CD4-positive, alpha-beta T cell treated with Interleukin-1 beta for 1 hour (primary cell): Measurements from ENCODE around the gene SPIB.
"Not testable (repeated sequence)": the region's sequence is repeated elsewhere in the genome, so short reads cannot be mapped to it uniquely, and the experiment has no call there.

Source experiments
- DNase-seq, 2 donors: peaks; one replicate each; pipeline ENCODE4 v3.0.0-alpha.2; 2020 to 2022

Gene SPIB

DNA sequence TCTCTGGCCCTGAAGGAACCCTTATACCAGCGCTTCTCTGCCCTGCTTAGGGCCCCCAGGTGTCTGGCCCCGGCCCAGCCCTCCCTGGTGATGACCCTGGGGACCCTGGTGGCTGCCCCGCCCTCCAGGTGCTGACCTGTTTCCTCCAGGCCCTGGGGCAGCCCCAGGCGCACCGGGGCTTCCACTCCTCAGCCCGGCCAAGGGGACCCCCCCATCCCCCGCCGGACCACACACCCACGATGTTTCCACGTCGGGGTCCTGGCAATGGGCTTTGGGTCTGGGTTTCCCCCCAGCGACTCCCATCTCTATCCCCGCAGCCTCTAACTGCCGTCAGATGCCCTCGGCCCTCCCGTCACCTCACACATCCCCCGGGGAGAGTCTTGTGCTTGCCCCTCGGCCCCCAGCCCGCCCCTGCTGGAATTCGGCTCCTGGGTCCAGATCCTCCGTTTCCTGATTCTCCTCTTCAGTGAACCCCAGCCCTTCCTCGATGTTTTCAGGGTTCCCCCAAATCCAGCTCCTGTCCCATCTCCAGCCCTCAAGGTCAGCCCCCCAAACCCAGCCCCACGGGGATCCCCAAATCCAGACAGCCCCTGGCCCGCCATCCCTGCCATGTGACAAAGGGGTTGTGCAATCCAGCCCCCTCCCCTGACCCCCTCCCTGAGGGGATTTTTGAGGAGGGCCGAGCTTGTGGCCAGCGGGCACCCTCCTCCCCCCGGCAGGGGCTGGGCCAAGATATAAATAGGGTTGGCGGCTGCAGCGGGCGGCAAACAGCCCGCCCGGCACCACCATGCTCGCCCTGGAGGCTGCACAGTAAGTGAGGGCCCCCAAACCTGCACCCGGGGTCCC, at the start of gene SPIB:
TSS of gene SPIB (plus strand) at position 763 of the 846 bp plus-strand sequence. CDS start at position 788, 25 bp downstream.
- DNase-seq, result peak in 1 of 2 donors; percentile 67

DNA sequence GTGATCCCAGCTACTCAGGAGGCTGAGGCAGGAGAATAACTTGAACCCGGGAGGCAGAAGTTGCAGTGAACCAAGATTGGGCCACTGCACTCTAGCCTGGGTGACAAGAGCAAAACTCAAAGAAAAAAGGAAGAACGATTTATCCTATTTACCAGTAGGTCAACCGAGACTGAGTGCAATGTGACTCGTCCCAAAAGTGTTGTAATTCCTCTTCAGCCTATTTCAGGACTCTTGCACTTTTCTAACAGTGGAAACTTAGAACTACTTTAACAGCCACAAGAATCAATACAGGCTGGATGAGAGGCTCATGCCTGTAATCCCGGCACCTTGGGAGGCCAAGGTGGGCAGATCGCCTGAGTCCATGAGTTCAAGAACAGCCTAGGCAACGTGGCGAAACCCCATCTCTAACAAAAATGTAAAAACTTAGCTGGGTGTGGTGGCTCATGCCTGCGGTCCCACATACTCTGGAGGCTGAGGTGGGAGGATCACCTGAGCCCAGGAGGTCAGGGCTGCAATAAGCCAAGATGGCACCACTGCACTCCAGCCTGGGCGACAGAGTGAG, 46.7 kb upstream of the SPIB start:
- DNase-seq, result no peak

DNA sequence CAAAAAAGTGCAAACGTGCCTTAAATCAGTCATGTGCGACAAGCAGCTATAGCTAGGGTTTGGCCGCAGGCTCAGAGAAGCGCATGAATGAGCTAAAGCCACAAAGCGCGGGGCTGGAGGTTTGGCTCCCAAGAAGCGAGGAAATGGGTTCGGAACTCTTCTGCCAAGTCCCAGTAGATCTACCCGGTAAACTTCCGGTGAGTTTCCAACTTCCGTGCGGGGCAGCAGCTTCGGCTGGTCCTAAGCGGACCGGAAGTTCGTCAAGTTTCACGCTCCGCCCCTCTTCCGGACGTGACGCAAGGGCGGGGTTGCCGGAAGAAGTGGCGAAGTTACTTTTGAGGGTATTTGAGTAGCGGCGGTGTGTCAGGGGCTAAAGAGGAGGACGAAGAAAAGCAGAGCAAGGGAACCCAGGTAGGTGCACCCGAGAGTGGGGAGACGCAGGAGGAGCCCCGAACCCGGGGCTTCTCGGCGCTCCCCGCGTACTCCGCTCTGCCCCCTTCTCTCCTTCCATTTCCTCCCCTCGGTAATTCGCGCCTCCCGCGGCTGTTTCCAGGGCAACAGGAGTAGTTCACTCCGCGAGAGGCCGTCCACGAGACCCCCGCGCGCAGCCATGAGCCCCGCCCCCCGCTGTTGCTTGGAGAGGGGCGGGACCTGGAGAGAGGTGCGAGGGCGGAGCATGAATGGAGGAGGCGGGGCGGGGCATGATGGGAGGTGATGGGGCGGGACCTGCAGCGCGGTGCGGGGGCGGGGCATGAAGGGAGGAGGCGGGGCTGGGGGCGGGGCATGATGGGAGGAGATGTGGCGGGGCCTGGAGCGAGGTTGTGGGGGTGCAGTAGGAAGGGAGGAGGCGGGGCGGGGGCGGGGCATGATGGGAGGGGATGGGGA, 42.3 kb upstream of the SPIB start, which contains the start of gene NR1H2:
TSS of gene NR1H2 (plus strand) at position 292 of the 885 bp plus-strand sequence. CDS start 1,149 bp downstream, outside the sequence.
- DNase-seq, result peak; percentile 97

DNA sequence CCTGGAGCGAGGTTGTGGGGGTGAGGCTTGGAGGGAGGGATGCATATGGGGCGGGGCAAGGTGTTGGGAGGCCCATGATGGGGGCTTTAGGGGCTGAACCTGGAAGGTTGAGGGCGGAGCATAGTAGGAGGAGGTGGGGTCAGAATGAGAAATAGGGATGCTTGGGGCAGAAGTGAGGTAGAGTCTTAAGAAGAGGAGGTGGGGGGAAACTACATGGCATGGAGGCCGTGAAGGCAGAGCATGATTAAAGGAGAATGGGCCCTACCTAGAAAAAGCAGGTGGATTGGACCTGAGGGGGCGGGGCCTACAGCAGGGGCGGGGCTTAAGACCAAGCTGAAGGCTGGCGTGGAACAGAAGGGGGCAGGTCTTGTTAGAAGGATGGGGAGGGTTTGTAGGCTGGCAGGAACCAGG, 41.7 kb upstream of the SPIB start:
- DNase-seq, result peak; percentile 68 to 72

DNA sequence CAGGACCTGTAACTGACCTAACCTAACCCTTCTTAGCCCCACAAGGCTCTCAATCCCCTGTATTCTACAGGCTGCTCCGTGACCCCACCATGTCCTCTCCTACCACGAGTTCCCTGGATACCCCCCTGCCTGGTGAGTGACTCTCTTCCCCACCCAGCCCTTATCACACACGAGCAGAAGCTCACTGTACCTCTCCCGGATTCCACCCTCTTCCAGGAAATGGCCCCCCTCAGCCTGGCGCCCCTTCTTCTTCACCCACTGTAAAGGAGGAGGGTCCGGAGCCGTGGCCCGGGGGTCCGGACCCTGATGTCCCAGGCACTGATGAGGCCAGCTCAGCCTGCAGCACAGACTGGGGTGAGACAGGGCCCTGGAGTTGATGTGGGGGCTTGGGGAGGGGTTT, 41.2 kb upstream of the SPIB start:
- no peak for DNase-seq

DNA sequence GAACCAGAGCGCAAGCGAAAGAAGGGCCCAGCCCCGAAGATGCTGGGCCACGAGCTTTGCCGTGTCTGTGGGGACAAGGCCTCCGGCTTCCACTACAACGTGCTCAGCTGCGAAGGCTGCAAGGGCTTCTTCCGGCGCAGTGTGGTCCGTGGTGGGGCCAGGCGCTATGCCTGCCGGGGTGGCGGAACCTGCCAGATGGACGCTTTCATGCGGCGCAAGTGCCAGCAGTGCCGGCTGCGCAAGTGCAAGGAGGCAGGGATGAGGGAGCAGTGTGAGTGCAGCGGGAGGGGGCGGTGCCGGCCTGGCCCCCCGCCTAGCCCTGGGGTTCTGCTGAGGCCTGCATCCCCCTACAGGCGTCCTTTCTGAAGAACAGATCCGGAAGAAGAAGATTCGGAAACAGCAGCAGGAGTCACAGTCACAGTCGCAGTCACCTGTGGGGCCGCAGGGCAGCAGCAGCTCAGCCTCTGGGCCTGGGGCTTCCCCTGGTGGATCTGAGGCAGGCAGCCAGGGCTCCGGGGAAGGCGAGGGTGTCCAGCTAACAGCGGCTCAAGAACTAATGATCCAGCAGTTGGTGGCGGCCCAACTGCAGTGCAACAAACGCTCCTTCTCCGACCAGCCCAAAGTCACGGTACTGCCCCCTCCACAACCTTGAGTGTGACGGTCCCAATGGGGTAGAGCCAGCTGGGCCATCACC, 40.4 kb upstream of the SPIB start:
- no peak for DNase-seq

DNA sequence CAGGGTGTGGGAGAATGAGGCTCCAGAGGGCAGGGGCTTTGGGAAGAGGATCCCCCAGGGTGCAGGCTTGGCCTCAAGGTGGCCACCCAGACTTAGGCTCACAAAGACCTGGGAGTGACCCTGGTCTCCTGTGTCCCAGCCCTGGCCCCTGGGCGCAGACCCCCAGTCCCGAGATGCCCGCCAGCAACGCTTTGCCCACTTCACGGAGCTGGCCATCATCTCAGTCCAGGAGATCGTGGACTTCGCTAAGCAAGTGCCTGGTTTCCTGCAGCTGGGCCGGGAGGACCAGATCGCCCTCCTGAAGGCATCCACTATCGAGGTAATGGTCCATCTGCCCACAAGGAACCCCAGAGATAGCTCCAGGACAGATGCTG, 39.9 kb upstream of the SPIB start:
- no peak for DNase-seq

DNA sequence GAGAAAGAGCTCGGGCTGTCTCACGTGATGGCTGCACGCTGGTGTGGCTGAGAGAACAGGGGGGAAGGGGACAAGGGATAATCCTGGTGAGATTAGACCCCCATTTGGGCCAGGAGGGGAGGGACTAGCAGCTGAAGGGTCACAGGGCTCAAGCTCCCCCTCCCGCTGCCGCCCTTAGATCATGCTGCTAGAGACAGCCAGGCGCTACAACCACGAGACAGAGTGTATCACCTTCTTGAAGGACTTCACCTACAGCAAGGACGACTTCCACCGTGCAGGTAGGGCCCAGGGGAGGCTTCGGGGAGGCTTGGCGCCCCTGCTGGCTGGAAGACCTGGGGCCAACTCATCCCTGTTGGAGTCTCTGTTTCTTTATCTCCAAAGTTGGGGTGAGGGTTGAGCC, 39.1 kb upstream of the SPIB start:
- no peak for DNase-seq

DNA sequence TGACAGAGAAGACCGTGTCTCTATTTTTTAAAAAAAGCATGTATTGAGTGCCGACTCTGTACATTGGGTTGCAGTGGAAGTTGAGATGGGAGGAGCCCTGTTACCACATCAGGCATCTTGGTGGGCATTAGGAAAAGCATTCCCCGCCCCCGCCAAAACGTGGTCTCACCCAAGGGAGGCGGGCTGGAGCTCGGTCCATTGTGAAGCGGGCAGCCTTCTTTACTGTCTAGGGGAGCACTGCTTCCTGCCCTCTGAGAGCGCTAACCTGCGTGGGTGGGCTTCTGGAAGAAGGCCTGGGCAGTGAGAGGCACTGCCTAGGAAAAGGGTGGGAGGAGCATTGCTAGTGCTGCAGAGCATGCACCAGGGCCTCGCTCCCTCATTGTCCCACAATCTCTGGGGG, 38.6 kb upstream of the SPIB start:
- no peak for DNase-seq

DNA sequence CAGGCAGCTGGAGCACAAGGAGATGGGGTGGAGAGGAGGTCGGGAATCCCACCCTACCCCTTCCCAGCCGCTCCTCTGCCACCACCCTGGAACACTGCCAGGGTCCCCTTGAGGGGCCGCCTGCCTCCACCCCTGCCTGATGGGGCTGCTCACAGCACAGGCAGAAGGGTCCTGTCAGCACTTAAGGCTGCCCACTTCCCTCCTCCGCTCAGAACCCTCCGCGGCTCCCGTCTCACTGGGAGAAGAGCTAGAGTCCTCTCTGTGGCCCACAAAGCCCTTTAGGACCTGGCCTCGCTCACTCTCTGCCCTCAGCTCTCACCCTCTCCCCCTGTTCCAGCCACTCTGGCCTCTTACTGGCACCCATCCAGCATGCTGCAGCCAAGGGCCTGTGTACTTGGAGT, 38.0 kb upstream of the SPIB start:
- no peak for DNase-seq

DNA sequence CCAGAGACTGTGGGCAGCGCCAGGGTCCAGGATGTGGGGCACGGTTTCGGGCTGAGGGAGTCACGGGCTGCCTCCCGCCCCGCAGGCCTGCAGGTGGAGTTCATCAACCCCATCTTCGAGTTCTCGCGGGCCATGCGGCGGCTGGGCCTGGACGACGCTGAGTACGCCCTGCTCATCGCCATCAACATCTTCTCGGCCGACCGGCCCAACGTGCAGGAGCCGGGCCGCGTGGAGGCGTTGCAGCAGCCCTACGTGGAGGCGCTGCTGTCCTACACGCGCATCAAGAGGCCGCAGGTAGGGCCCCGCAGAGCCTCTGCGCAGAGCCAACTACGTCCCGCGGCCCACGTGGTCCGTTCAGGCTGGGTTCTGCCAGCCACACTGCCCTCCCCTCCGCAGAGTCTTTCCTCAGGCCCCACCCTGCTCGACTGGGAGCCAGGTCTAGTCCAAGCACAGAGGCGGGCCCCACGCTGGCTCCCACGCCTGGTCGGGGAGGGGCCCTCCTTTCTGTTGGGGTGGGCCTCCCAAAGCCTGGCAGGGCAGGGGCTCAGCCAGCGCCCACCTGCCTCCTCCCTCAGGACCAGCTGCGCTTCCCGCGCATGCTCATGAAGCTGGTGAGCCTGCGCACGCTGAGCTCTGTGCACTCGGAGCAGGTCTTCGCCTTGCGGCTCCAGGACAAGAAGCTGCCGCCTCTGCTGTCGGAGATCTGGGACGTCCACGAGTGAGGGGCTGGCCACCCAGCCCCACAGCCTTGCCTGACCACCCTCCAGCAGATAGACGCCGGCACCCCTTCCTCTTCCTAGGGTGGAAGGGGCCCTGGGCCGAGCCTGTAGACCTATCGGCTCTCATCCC, 36.6 kb upstream of the SPIB start:
- no peak for DNase-seq

DNA sequence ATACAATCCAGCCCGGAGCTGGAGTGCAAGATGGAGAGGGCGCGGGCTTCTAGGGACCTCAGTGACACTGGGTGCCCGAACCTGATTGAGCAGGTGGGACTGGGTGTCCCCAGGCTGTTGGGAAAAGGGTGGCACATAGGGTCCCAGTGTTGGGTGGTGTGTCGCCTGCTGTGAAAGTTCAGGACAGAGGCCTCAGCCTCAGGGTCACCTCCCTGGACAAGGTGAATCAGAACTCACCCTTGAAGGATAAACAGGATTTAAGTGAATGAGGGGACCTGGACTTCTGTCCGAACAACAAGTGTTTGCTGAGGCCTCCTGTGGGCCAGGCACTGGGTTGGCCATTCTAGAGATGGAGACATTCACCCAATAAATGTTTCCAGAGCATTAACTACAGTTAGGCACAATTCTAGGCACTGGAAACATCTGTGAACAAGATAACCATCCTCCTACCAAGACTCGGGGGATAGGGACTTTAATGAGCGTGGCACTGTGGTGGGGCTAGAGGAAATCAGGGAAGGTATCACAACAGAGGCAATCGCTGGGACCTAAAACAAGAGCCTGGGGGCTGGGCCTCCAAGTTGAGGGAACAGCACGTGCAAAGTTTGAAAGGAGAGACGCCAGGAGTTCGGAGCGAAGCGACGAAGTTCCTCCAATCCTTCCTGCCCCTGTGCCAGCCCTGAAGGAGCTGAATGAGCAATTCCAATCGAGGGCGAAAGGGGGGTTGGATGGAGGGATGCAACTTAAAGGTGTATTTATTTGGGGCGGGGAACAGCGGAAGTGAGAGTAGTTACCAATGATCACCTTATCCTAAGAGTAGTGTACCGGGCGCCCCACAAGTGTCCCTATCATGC, 35.5 kb upstream of the SPIB start:
- DNase-seq, result no peak

DNA sequence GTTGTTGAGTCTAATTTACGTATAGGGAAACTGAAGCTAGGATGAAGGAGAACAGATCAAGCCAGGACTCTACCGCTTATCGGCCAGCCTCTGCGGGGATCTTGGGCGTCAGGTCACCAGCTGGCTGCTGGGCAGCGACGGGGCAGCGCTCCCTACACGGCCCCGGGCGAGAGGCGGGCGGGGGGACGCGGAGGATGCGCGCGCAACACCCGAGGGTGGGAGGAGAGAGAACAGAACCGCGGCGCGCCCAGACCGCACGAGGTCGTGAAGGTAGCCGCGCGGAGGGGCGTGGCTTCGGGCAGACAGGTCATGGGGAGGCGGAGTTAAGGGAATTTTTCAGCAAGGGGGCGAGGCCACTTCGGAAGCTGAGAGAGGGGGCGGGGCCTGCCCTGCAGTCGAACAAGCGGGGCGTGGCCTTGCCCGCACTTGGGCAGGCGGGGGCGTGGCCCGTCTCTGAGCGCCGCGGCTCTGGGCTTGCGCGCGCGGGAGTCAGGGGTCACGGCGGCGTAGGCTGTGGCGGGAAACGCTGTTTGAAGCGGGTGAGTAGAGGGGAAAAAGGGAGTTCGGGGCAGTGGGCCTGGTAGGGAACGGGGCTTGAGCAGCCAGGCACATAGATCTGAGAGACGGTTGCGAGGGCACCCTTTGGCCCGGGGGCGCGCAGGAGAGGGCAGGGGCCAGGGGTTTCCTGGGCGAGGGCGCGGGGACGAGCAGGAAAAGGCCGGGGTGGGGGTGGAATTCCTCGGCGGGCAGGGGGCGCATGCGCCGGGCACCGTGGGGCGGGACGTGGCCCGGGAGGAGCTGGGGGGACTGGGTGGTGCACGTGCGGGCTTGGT, 34.7 kb upstream of the SPIB start, which contains the start of gene POLD1:
TSS of gene POLD1 (plus strand) at position 496 of the 833 bp plus-strand sequence. CDS start 14,505 bp downstream, outside the sequence.
- DNase-seq, result peak; percentile 99

DNA sequence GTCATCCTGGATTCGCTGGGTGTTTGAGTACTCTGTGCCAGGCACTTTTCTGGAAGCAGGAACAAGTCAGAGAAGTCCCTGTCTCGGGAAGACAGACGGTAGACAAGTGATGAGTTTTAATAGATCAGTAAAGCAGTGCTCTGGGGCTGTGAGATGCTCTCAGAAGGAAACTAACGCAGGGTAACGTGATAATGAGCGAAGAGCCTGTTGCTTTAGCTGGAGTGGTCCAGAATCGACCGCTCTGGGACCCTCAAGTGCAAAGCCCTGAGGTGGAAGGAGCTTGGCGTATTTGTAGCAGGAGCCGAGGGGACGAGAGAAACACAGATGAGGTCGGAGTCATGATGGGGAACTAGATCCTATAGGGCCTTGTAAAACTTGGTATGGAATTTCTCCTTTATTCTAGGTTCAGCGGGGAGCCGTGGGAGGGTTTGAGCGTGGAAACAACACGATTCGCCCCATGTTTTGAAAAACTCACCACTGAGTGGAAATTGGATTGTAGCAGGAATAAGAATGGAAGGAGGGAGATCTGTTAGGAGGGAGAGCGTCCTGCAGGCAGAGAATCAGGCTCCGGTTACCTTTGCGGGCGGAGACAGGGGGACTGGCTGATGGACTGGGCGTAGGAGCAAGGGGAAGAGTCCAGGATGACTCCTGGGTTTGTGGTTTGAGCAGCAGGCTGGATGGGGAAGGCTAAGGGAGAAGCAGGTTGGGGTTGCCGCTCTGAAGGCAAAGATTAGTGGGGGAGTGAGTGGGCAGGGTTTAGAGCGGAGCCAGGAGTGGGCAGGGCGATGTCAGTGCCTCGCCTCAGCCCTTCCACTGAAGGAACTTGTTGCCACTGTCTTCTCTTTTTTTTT, 33.8 kb upstream of the SPIB start:
- DNase-seq, result no peak

DNA sequence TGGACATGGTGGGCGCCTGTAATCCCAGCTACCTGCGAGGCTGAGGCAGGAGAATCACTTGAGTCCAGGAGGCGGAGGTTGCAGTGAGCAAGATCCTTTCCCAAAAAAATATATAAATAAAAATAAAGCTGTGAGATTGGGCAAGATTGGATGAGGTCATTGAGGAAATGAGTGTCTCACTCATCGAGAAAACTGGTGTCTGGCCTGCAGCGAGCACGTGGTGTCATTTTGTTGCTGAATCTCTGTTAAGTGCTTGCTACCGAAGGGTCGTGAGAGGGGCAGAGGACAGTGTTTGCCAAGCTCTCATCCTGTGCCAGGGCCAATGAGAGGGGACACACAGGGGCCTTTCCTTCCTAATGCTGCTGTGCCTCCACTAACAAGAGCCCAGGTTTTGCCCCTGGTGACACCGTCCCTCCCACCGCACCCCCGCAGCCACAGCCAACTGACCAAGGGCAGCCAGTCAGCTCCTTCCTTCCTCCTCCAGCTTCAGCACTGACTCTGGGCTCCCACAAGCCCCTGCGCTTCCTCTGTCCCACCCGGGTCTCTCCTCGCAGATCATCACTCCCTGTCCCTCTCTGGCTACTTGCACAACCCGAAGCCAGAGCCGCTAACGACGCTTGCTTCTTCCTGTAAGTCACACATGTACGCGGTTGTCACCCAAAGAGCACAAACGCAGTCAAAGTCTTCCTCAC, 31.4 kb upstream of the SPIB start:
- DNase-seq, result peak in 1 of 2 donors; percentile 56

DNA sequence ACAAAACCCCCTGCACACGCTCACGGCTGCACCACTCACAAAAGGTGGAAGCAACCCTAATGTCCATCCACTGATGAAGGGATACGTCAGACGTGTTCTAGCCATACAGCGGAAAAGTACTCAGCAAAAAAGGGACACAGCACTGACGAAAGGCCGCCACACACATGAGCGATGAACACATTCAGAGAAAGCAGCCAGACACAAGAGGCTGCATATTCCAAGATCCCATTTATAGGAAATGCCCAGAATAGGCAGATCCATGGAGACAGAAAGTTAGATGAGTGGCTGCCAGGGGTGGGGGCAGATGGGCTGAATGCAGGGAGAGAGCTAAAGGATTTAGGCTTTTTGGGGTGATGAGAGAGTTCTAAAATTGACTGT, 30.9 kb upstream of the SPIB start:
- no peak for DNase-seq

DNA sequence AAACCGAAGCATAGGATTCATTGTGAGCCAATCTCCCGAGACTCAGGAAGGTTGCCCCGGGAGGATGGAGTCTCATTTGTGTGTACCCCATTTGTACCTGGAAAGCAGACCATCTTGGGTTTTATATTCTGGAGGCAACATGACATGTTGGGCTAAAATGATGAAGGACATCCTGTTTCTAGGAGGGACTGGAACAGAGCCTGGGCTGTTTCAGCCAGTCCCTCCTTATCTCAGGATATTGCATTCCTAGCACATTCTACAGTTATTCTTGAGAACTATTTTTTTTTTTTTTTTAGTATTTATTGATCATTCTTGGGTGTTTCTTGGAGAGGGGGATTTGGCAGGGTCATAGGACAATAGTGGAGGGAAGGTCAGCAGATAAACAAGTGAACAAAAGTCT, 28.4 kb upstream of the SPIB start:
- not testable (repeated sequence) for DNase-seq

DNA sequence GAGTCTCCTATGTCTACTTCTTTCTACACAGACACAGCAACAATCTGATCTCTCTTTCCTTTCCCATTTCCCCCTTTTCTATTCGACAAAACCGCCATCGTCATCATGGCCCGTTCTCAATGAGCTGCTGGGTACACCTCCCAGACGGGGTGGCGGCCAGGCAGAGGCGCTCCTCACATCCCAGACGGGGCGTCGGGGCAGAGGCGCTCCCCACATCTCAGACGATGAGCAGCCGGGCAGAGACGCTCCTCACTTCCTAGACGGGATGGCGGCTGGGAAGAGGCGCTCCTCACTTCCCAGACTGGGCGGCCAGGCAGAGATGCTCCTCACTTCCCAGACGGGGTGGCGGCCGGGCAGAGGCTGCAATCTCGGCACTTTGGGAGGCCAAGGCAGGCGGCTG, 27.8 kb upstream of the SPIB start:
- DNase-seq, result not testable (repeated sequence)
